SU-DHL-6 (cell line): Measurements from ENCODE around the gene SPEF1.

Experiments used
- H2AFZ ChIP-seq: fragments of 200-600 bp; sonication (generic); 2 replicates; pipeline ENCODE4 v1.6.1; 2014; ENCODE audit warnings: low read depth, mild to moderate bottlenecking, moderate library complexity, mixed read lengths, antibody characterized with exemption, low read length; ENCODE audit not compliant: severe bottlenecking
- H3F3A ChIP-seq: fragments of 200-600 bp; shearing (Covaris generic); 2 replicates; pipeline ENCODE4 v1.6.0; 2016; ENCODE audit warnings: antibody characterized with exemption, mild to moderate bottlenecking; ENCODE audit not compliant: insufficient read depth
- H3K27ac ChIP-seq: fragments of 200-600 bp; sonication (generic); 2 replicates; pipeline ENCODE4 v1.5.1; 2016; ENCODE audit warnings: low read depth, mild to moderate bottlenecking, low read length, moderate library complexity, mixed read lengths
- H3K27me3 ChIP-seq: fragments of 200-600 bp; sonication (generic), shearing (Covaris generic); 2 replicates; pipeline ENCODE4 v1.6.0; 2014; ENCODE audit warnings: mild to moderate bottlenecking, low read length
- H3K36me3 ChIP-seq: fragments of 200-600 bp; sonication (generic); 2 replicates; pipeline ENCODE4 v1.6.1; 2014; ENCODE audit warnings: mild to moderate bottlenecking, low read length, mixed read lengths
- H3K4me2 ChIP-seq: fragments of 300-600, 200-600 bp; shearing (Covaris generic), sonication (generic); 2 replicates; pipeline ENCODE4 v1.6.0; 2014; ENCODE audit warnings: low read length, low read depth, mild to moderate bottlenecking; ENCODE audit not compliant: poor library complexity, severe bottlenecking
- H3K4me3 ChIP-seq: fragments of 200-600 bp; sonication (generic); 2 replicates; pipeline ENCODE4 v1.5.1; 2014; ENCODE audit warnings: antibody characterized with exemption, low read length, mild to moderate bottlenecking, mixed read lengths; ENCODE audit not compliant: insufficient read depth, poor library complexity, severe bottlenecking
- H3K79me2 ChIP-seq: fragments of 200-600 bp; sonication (generic); 2 replicates; pipeline ENCODE4 v1.6.1; 2014; ENCODE audit warnings: mild to moderate bottlenecking, low read length, moderate library complexity; ENCODE audit not compliant: insufficient read depth
- H3K9ac ChIP-seq: fragments of 200-600 bp; sonication (generic); 2 replicates; pipeline ENCODE4 v1.7.0; 2014; ENCODE audit warnings: mild to moderate bottlenecking, low read length
- H3K9me2 ChIP-seq: fragments of 200-600 bp; sonication (generic); replicated peaks from 2 replicates; pipeline ENCODE4 v1.6.1; 2014; ENCODE audit warnings: low read length; ENCODE audit not compliant: insufficient read depth
- H3K9me3 ChIP-seq: fragments of 200-600 bp; sonication (generic); 2 replicates; pipeline ENCODE4 v1.6.1; 2014; ENCODE audit warnings: low read length, mixed read lengths; ENCODE audit not compliant: insufficient read depth
- H4K20me1 ChIP-seq: fragments of 200-600 bp; sonication (generic); 2 replicates; pipeline ENCODE4 v1.6.1; 2014; ENCODE audit warnings: low read depth, mild to moderate bottlenecking, antibody characterized with exemption, low read length, moderate library complexity, mixed read lengths
- EZH2phosphoT487 ChIP-seq: fragments of 200-600 bp; sonication (generic), shearing (Covaris generic); conservative IDR thresholded peaks from 2 replicates; pipeline ENCODE4 v1.6.1; 2018; ENCODE audit warnings: mild to moderate bottlenecking, antibody characterized with exemption, low read length, moderate library complexity, mixed read lengths
- TF ChIP-seq, protein P1 (sequence below): fragments of 200-600 bp; sonication (generic); IDR thresholded peaks from one replicate; pipeline ENCODE4 v1.5.1; 2017; ENCODE audit warnings: antibody characterized with exemption, mild to moderate bottlenecking, low read length, moderate library complexity; ENCODE audit not compliant: insufficient read depth, poor library complexity, severe bottlenecking

SPEF1 gene

DNA sequence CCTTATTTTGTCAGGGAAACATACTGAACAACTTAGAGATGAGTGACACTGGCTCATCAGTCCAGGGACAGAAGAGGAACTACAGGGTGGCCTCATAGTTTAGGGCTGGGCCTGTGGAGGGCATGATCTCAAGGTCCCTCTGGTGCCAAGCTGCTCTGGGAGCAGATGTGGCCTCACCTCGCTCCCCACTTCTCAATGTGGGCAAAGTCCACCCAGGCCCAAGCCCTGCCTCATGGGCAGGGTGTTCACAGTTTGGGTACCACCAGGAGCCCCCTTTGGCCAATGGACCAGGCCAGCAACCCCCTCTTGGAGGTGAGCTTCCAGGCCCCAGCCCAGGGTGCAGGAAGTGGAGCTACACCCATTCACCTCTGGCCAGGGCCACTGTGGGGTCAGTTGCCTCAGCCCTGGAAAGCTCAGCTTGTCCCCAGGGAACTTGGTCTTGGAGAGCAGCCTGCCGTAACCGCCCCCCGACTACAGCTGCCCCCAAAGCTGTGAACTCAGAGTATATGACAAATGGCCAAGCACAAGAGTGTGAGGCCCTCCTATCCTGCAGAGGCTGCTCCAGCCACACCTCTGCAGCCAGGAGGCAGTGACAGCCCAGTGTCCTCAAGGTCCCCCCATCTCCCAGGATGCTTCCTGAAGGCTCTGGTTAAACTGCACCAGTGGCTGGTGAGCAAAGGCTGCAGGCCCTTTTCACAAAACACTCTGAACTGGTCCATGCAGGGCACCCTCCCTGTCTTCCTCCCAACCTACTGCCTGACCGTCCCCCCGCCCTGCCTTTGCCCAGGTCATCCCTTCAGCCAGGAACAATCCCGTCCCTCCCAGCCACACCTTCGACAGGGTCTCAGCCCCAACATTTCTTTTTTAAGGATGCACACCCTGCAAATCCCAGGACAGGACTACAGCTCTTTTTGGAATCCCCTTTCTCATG is 17.3 kb downstream of the SPEF1 start:
- Histone ChIP-seq H3K9ac (no peak overlapping the region), H3K27ac (no peak overlapping the region), H3F3A (peaks cover 6% of the 10 kb centered on the region; the same call in 1 of the 2 replicates), H4K20me1 (no peaks in the 10 kb centered on the region), H2AFZ (no peak overlapping the region), H3K4me3 (no peak overlapping the region), H3K36me3 (no peaks in the 10 kb centered on the region), H3K9me2 (no peaks in the 10 kb centered on the region), H3K27me3 (no peaks in the 10 kb centered on the region), H3K79me2 (peaks cover 48% of the 10 kb centered on the region), H3K4me2 (no peak overlapping the region), H3K9me3 (no peaks in the 10 kb centered on the region)
- TF ChIP-seq EZH2phosphoT487: no peak
- TF ChIP-seq, protein P1, sequence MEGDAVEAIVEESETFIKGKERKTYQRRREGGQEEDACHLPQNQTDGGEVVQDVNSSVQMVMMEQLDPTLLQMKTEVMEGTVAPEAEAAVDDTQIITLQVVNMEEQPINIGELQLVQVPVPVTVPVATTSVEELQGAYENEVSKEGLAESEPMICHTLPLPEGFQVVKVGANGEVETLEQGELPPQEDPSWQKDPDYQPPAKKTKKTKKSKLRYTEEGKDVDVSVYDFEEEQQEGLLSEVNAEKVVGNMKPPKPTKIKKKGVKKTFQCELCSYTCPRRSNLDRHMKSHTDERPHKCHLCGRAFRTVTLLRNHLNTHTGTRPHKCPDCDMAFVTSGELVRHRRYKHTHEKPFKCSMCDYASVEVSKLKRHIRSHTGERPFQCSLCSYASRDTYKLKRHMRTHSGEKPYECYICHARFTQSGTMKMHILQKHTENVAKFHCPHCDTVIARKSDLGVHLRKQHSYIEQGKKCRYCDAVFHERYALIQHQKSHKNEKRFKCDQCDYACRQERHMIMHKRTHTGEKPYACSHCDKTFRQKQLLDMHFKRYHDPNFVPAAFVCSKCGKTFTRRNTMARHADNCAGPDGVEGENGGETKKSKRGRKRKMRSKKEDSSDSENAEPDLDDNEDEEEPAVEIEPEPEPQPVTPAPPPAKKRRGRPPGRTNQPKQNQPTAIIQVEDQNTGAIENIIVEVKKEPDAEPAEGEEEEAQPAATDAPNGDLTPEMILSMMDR: no peak

DNA sequence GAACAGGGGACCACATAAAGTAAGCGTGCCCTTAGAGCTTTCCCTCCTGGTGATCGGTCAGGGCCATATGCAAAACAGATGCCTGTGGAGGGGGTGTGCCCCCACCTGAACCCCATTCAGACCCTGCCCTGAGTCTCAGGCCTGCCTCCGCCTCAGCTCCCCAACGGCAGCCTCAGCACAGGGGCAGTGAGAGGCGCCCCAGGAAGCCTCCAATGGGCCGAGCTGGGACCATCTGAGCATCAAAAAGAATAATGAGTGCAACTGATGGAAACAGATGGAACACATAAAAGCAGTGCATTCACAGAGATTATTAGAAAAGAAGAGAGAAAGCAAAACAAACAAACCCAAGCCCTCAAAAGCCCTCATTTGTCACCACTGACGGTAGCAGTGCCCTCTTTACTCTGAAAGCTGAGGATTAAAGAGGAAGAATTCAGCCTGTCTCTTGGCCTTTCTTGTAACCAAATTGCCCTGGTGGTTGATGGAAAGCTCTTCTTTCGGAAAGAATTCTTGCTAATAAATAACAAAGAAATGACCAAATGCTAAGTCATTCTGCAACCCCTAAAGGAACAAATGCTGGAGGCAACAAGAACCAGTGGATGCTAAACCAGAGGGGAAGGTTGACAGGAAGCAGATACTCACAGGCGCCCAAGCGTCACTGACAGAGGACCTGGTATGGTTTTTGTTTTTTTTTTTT is 20.4 kb downstream of the SPEF1 start:
- Histone ChIP-seq H3K4me2 (no peak overlapping the region), H3K36me3 (no peaks in the 10 kb centered on the region), H2AFZ (no peak overlapping the region), H3K27me3 (no peaks in the 10 kb centered on the region), H3K9me3 (no peaks in the 10 kb centered on the region), H3K27ac (no peak overlapping the region), H3K9me2 (no peaks in the 10 kb centered on the region), H3F3A (no peaks in the 10 kb centered on the region), H4K20me1 (no peaks in the 10 kb centered on the region), H3K79me2 (peaks cover 31% of the 10 kb centered on the region), H3K4me3 (no peak overlapping the region), H3K9ac (no peak overlapping the region)
- no peak for TF ChIP-seq EZH2phosphoT487
- TF ChIP-seq, protein P1: no peak

DNA sequence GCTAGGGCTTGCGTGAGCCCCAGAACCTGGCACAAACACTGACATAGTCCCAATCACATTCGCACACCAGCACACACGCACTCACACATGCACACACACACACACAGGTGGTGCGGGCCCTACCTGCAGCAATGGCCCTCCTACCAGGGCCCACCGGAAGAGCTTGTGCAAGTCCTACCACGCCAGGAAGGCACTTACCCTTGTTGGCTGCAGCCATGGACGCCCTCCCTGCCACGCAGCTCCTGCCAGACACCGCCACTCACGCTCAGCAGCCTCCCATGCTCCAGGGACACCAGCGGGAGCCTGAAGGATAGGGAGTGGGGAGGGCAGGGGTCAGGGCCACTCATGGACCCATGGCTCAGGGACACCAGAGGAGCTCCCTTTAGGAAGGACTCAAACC is 21.4 kb downstream of the SPEF1 start:
- Histone ChIP-seq H3K4me3 (no peak overlapping the region), H3K9ac (no peak overlapping the region), H3K79me2 (peaks cover 25% of the 10 kb centered on the region), H4K20me1 (no peaks in the 10 kb centered on the region), H3K36me3 (no peaks in the 10 kb centered on the region), H3K9me2 (no peaks in the 10 kb centered on the region), H3K27me3 (no peaks in the 10 kb centered on the region), H2AFZ (no peak overlapping the region), H3F3A (no peaks in the 10 kb centered on the region), H3K27ac (no peak overlapping the region), H3K4me2 (no peak overlapping the region), H3K9me3 (no peaks in the 10 kb centered on the region)
- TF ChIP-seq EZH2phosphoT487: no peak
- TF ChIP-seq, protein P1: no peak
